ENCODE data around the gene XRCC3. TPM values are rescaled to one million over a fixed set of nuclear protein-coding genes. Genes with fewer than 3 reads are reported as not detected.
A peak's percentile ranks its signal among the peaks of the same experiment; 100 is the strongest.

XRCC3 gene
- total and polyA plus RNA-seq, 12 donors: 1.3 to 10.2 (median 5.0) TPM

- Histone ChIP-seq H3K4me3 (no peak overlapping the region), H3K9me3 (replicated peaks in 1 of 3) (no peaks in the 10 kb centered on the region), H3K27me3 (no peaks in the 10 kb centered on the region), H3K4me1 (replicated peaks in 1 of 2) (no peaks in the 10 kb centered on the region), H3K36me3 (replicated peaks in 1 of 2) (peaks cover 0 to 74% of the 10 kb centered on the region in 2 donors), H3K27ac (no peak overlapping the region)
- intact Hi-C loops (cut with DNase I): no loop called here
- DNase-seq: no peak
- TF ChIP-seq CTCF (IDR thresholded peaks at IDR 0.05) (no peak), POLR2A (IDR thresholded peaks at IDR 0.05) (no peak)
- 81 to 94% (median 86%) methylated on average over 4 of the region's 4 CpGs for WGBS, 4 donors
Observed at GRCh38 chr14:103667671-103668070, 47.6 kb downstream of the XRCC3 start.

DNA sequence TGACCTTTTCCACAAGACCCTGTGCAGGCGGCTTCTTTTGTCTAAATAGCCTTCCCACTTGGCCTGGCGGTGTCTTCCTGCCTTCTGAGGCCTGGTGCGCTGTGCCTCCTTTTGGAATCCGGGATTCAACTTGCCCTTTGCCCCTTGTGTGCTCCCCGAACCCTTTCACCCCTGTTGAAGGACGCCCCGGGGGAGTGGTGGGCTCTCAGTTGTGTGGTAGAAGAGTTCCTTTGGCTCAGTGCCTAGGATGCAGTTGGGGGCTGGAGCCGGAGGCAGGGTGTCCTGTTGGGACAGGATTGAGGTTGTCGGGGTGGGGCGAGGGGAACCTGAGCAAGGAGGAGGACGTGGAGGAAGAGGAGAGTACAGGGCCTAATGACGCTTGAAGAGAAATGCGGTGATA lies 51.7 kb downstream of the XRCC3 start:
- TF ChIP-seq POLR2A (IDR thresholded peaks at IDR 0.05) (no peak), CTCF (IDR thresholded peaks at IDR 0.05) (no peak)
- Histone ChIP-seq H3K9me3 (replicated peaks in 1 of 3) (no peaks in the 10 kb centered on the region), H3K27ac (peak overlapping the region in 2 of 5 donors; percentile 70 to 71), H3K4me3 (no peak overlapping the region), H3K36me3 (replicated peaks in 1 of 2) (peaks cover 0 to 75% of the 10 kb centered on the region in 2 donors), H3K4me1 (replicated peaks in 1 of 2) (no peaks in the 10 kb centered on the region), H3K27me3 (no peaks in the 10 kb centered on the region)
- intact Hi-C loops (cut with DNase I): no loop called here
- DNase-seq: no peak
- WGBS, 4 donors: 77 to 87% (median 80%) methylated on average over 12 to 13 of the region's 13 CpGs

GRCh38 chr14:103662591-103662990 lies 52.7 kb downstream of the XRCC3 start:
- 94 to 97% (median 96%) methylated on average over 14 to 17 of the region's 17 CpGs for WGBS, 4 donors
- H3K27ac ChIP-seq: no peak overlapping the region

DNA sequence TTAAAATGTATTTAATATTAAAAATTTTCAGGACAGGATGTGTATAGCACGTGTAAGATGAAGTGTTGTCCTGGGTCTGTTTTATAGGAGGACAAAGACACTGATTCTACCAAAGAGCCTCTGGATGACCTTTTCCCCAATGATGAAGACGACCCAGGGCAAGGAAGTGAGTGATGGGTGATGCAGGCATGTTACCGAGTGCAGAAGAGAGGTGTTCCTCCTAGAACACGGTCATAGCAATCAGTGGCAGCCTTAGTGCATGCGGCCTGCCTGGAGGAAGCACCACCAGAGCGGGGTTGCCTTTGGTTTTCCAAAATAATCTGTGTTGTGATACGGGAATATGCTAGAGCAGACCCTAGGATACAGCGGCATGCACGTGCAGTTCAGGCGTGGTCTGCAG lies 53.2 kb downstream of the XRCC3 start:
- Histone ChIP-seq H3K27me3 (no peaks in the 10 kb centered on the region), H3K9me3 (replicated peaks in 1 of 3) (no peaks in the 10 kb centered on the region), H3K36me3 (replicated peaks in 1 of 2) (peaks cover 0 to 69% of the 10 kb centered on the region in 2 donors), H3K4me3 (no peak overlapping the region), H3K4me1 (replicated peaks in 1 of 2) (no peaks in the 10 kb centered on the region), H3K27ac (no peak overlapping the region)
- TF ChIP-seq POLR2A (IDR thresholded peaks at IDR 0.05) (no peak), CTCF (IDR thresholded peaks at IDR 0.05) (no peak)
- WGBS, 4 donors: 78 to 90% (median 83%) methylated on average over 4 to 10 of the region's 10 CpGs
- intact Hi-C loops (cut with DNase I): no loop called here
- DNase-seq: no peak

More at GRCh38 chr14:103662591-103662990, 52.7 kb downstream of the XRCC3 start:
- no peaks in the 10 kb centered on the region for H3K27me3 ChIP-seq
- H3K36me3 ChIP-seq (replicated peaks in 1 of 2): peaks cover 0 to 71% of the 10 kb centered on the region in 2 donors
- no peaks in the 10 kb centered on the region for H3K4me1 ChIP-seq (replicated peaks in 1 of 2)
- TF ChIP-seq CTCF (IDR thresholded peaks at IDR 0.05) (no peak), POLR2A (IDR thresholded peaks at IDR 0.05) (no peak)
- H3K9me3 ChIP-seq (replicated peaks in 1 of 3): no peaks in the 10 kb centered on the region
- DNase-seq: no peak
- H3K4me3 ChIP-seq: no peak overlapping the region
- intact Hi-C loops (cut with DNase I): no loop called here
